ENCODE measurements around the gene AMN1.
A peak's percentile ranks its signal among the peaks of the same experiment; 100 is the strongest.
"Not testable (repeated sequence)": the region's sequence is repeated elsewhere in the genome, so short reads cannot be mapped to it uniquely, and the experiment has no call there.

The AMN1 gene

DNA sequence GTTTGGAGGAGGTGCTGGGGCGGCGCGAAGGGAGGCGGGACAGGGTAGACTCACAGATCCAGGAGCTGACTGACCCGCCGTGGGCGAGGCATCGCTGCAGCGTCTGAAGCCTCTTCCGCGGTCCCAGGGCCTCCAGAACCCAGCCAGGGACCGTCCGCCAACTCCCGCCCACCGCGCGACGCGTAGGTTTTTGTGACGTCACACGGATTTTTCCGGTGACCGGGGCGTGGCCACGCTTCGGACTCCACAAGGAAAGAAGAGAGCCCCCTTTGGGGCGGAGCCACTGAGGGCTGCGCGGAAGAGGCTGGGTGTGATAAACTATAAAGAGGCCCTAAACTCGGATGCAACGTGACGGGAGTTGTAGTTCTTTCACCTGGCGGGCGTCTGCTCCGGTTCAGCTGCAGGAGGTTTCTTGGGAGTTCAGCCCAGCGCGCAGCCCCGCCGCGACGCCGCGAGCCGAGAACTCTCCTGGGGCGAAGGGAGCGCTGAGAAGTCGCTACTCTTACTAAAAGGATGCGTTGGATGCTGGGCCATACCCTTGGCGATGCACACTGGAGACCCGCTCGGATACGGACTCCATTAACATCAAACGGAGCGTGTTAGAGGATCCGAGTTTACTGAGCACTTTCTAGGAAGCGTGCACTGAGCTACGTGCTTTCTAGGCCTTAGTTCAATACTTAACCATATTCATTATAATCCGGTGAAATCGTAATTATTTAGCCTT is at the start of gene AMN1:
TSS of gene AMN1 (minus strand) at position 105 of the 724 bp plus-strand sequence. CDS start at position 92, 13 bp downstream.
- no peaks in the 10 kb centered on the region for H3K27me3 ChIP-seq (ENCODE audit: control insufficient read depth in 1 of 2, insufficient read depth in 2 of 2, low read length in 2 of 2)
- H3K9ac ChIP-seq (ENCODE audit: low read depth in 1 of 2, low read length in 2 of 2) = peak within 1 kb of the TSS; percentile 95 to 98
- peak within 1 kb of the TSS; percentile 87 to 98 for H3K4me3 ChIP-seq (ENCODE audit: low read depth in 1 of 2, low read length in 2 of 2)
- no peaks in the 10 kb centered on the region for H3K36me3 ChIP-seq (ENCODE audit: control insufficient read depth in 1 of 2, insufficient read depth in 2 of 2, low read length in 2 of 2)
- peak within 1 kb of the TSS; percentile 97 for H3K27ac ChIP-seq (ENCODE audit: low read depth, low read length)
- peaks cover 17 to 24% of the 10 kb centered on the region in 2 donors for H3K4me1 ChIP-seq (ENCODE audit: control insufficient read depth in 1 of 2, insufficient read depth in 2 of 2, low read length in 2 of 2)
- H3K9me3 ChIP-seq (ENCODE audit: control insufficient read depth in 1 of 2, low read length in 2 of 2) = no peaks in the 10 kb centered on the region

- Histone ChIP-seq H3K27ac (ENCODE audit: low read depth, low read length) (no peak overlapping the region), H3K9ac (ENCODE audit: low read depth in 1 of 2, low read length in 2 of 2) (no peak overlapping the region), H3K9me3 (ENCODE audit: control insufficient read depth in 1 of 2, low read length in 2 of 2) (no peaks in the 10 kb centered on the region), H3K27me3 (ENCODE audit: control insufficient read depth in 1 of 2, insufficient read depth in 2 of 2, low read length in 2 of 2) (no peaks in the 10 kb centered on the region), H3K4me1 (ENCODE audit: control insufficient read depth in 1 of 2, insufficient read depth in 2 of 2, low read length in 2 of 2) (peaks cover 6 to 10% of the 10 kb centered on the region in 2 donors), H3K4me3 (ENCODE audit: low read depth in 1 of 2, low read length in 2 of 2) (no peak overlapping the region), H3K36me3 (ENCODE audit: control insufficient read depth in 1 of 2, insufficient read depth in 2 of 2, low read length in 2 of 2) (no peaks in the 10 kb centered on the region)
Observed at GRCh38 chr12:31773867-31774266, 45.0 kb upstream of the AMN1 start.

- no peak overlapping the region for H3K4me3 ChIP-seq (ENCODE audit: low read depth in 1 of 2, low read length in 2 of 2)
- no peaks in the 10 kb centered on the region for H3K9me3 ChIP-seq (ENCODE audit: control insufficient read depth in 1 of 2, low read length in 2 of 2)
- H3K36me3 ChIP-seq (ENCODE audit: control insufficient read depth in 1 of 2, insufficient read depth in 2 of 2, low read length in 2 of 2) = no peaks in the 10 kb centered on the region
- H3K9ac ChIP-seq (ENCODE audit: low read depth in 1 of 2, low read length in 2 of 2) = no peak overlapping the region
- H3K27me3 ChIP-seq (ENCODE audit: control insufficient read depth in 1 of 2, insufficient read depth in 2 of 2, low read length in 2 of 2) = no peaks in the 10 kb centered on the region
- peaks cover 6 to 10% of the 10 kb centered on the region in 2 donors for H3K4me1 ChIP-seq (ENCODE audit: control insufficient read depth in 1 of 2, insufficient read depth in 2 of 2, low read length in 2 of 2)
- no peak overlapping the region for H3K27ac ChIP-seq (ENCODE audit: low read depth, low read length)
Observed at GRCh38 chr12:31773223-31773750, 44.5 kb upstream of the AMN1 start.

DNA sequence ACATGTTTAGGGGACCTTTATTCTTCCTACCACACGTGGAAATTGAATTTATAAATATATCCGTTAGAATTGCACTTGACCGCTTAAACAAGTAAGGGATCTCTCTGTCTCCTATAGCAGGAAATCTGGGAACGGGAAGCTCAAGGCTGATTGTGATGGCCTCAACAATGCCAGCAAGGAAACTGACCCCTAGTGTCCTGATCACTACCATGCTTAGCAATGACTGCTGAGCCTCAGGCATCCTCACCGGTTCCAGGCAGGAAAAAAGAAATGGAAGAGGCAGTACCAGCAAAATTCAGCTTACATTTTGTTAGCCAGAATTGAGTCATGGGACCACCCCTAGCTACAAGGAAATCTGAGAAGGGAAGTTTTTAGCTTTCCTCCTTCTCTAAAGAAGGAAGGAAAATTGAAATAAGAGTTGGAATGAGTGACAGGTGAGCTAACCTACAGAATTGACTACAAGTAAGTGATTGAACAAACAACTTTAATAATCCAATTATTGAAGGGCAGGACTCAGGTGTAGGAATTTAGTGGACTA is 43.9 kb upstream of the AMN1 start:
- H3K9ac ChIP-seq (ENCODE audit: low read depth in 1 of 2, low read length in 2 of 2) = no peak overlapping the region
- peaks cover 6 to 10% of the 10 kb centered on the region in 2 donors for H3K4me1 ChIP-seq (ENCODE audit: control insufficient read depth in 1 of 2, insufficient read depth in 2 of 2, low read length in 2 of 2)
- H3K9me3 ChIP-seq (ENCODE audit: control insufficient read depth in 1 of 2, low read length in 2 of 2) = no peaks in the 10 kb centered on the region
- no peaks in the 10 kb centered on the region for H3K36me3 ChIP-seq (ENCODE audit: control insufficient read depth in 1 of 2, insufficient read depth in 2 of 2, low read length in 2 of 2)
- H3K4me3 ChIP-seq (ENCODE audit: low read depth in 1 of 2, low read length in 2 of 2) = no peak overlapping the region
- H3K27me3 ChIP-seq (ENCODE audit: control insufficient read depth in 1 of 2, insufficient read depth in 2 of 2, low read length in 2 of 2) = no peaks in the 10 kb centered on the region
- no peak overlapping the region for H3K27ac ChIP-seq (ENCODE audit: low read depth, low read length)

- Histone ChIP-seq H3K9me3 (ENCODE audit: control insufficient read depth in 1 of 2, low read length in 2 of 2) (no peaks in the 10 kb centered on the region), H3K4me3 (ENCODE audit: low read depth in 1 of 2, low read length in 2 of 2) (no peak overlapping the region), H3K4me1 (ENCODE audit: control insufficient read depth in 1 of 2, insufficient read depth in 2 of 2, low read length in 2 of 2) (peaks cover 6 to 10% of the 10 kb centered on the region in 2 donors), H3K36me3 (ENCODE audit: control insufficient read depth in 1 of 2, insufficient read depth in 2 of 2, low read length in 2 of 2) (no peaks in the 10 kb centered on the region), H3K9ac (ENCODE audit: low read depth in 1 of 2, low read length in 2 of 2) (no peak overlapping the region), H3K27ac (ENCODE audit: low read depth, low read length) (no peak overlapping the region), H3K27me3 (ENCODE audit: control insufficient read depth in 1 of 2, insufficient read depth in 2 of 2, low read length in 2 of 2) (no peaks in the 10 kb centered on the region)
Observed at GRCh38 chr12:31772186-31772585, 43.4 kb upstream of the AMN1 start.

DNA sequence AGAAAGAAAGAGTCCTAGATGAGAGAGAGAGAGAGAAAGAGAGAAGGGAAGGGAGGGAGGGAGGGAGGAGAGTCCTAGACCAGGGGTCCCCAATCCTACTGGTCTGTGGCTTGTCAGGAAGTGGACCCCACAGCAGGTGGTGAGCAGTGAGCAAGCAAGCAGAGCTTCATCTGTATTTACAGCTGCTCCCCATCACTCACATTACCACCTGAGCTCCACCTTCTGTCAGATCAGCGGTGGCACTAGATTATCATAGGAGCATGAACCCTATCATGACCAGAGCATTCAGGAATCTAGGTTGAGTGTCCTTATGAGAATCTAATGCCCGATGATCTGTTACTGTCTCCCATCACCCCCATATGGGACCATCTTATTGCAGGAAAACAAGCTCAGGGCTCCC is 39.2 kb upstream of the AMN1 start:
- Histone ChIP-seq H3K4me3 (ENCODE audit: low read depth in 1 of 2, low read length in 2 of 2) (no peak overlapping the region), H3K27ac (ENCODE audit: low read depth, low read length) (no peak overlapping the region), H3K27me3 (ENCODE audit: control insufficient read depth in 1 of 2, insufficient read depth in 2 of 2, low read length in 2 of 2) (no peaks in the 10 kb centered on the region), H3K36me3 (ENCODE audit: control insufficient read depth in 1 of 2, insufficient read depth in 2 of 2, low read length in 2 of 2) (no peaks in the 10 kb centered on the region), H3K9me3 (ENCODE audit: control insufficient read depth in 1 of 2, low read length in 2 of 2) (no peaks in the 10 kb centered on the region), H3K9ac (ENCODE audit: low read depth in 1 of 2, low read length in 2 of 2) (no peak overlapping the region), H3K4me1 (ENCODE audit: control insufficient read depth in 1 of 2, insufficient read depth in 2 of 2, low read length in 2 of 2) (peaks cover 0 to under 1% of the 10 kb centered on the region in 2 donors)

GRCh38 chr12:31765931-31766330 is 37.1 kb upstream of the AMN1 start:
- Histone ChIP-seq H3K27me3 (ENCODE audit: control insufficient read depth in 1 of 2, insufficient read depth in 2 of 2, low read length in 2 of 2) (no peaks in the 10 kb centered on the region), H3K4me1 (ENCODE audit: control insufficient read depth in 1 of 2, insufficient read depth in 2 of 2, low read length in 2 of 2) (no peaks in the 10 kb centered on the region), H3K9me3 (ENCODE audit: control insufficient read depth in 1 of 2, low read length in 2 of 2) (no peaks in the 10 kb centered on the region), H3K36me3 (ENCODE audit: control insufficient read depth in 1 of 2, insufficient read depth in 2 of 2, low read length in 2 of 2) (no peaks in the 10 kb centered on the region), H3K4me3 (ENCODE audit: low read depth in 1 of 2, low read length in 2 of 2) (no peak overlapping the region), H3K9ac (ENCODE audit: low read depth in 1 of 2, low read length in 2 of 2) (no peak overlapping the region), H3K27ac (ENCODE audit: low read depth, low read length) (no peak overlapping the region)

DNA sequence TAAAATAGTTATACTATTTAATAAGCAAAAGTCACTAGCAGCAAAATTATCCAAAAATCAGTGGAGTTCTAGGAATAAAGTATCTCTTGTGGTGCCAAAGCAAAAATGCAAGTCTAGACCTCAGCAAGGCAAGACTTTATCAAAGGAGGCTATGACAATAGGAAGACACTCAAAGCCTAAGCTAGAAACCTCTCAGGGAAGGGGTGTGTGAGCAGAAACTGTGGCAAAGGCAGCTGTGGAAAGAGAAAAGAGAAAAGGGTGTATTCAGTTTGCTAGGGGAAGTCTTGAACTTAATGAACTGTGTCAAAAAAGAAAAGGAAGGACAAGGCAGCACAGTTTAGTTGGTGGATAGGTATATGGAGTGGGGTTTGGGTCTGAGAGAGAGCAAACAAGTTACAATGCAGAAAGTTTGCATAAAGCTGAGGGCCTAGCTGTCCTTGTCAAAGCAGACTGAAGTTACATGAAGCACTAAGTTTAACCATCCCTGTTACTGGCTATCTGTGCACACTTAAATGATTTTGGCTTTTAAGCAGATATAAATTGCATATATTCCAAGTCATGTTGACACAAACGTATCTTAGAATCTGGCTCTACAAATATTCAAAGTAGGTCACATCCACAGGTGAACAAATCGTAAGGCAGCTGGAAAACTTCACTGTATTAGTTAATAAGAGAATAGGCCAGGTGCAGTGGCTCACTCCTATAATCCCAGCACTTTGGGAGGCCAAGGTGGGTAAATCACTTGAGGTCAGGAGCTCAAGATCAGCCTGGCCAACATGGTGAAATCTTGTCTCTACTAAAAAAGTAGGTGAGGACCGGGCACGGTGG is 31.0 kb upstream of the AMN1 start:
- no peaks in the 10 kb centered on the region for H3K27me3 ChIP-seq (ENCODE audit: control insufficient read depth in 1 of 2, insufficient read depth in 2 of 2, low read length in 2 of 2)
- no peak overlapping the region for H3K4me3 ChIP-seq (ENCODE audit: low read depth in 1 of 2, low read length in 2 of 2)
- H3K4me1 ChIP-seq (ENCODE audit: control insufficient read depth in 1 of 2, insufficient read depth in 2 of 2, low read length in 2 of 2) = no peaks in the 10 kb centered on the region
- H3K36me3 ChIP-seq (ENCODE audit: control insufficient read depth in 1 of 2, insufficient read depth in 2 of 2, low read length in 2 of 2) = no peaks in the 10 kb centered on the region
- H3K9me3 ChIP-seq (ENCODE audit: control insufficient read depth in 1 of 2, low read length in 2 of 2) = no peaks in the 10 kb centered on the region
- H3K9ac ChIP-seq (ENCODE audit: low read depth in 1 of 2, low read length in 2 of 2) = no peak overlapping the region
- no peak overlapping the region for H3K27ac ChIP-seq (ENCODE audit: low read depth, low read length)

DNA sequence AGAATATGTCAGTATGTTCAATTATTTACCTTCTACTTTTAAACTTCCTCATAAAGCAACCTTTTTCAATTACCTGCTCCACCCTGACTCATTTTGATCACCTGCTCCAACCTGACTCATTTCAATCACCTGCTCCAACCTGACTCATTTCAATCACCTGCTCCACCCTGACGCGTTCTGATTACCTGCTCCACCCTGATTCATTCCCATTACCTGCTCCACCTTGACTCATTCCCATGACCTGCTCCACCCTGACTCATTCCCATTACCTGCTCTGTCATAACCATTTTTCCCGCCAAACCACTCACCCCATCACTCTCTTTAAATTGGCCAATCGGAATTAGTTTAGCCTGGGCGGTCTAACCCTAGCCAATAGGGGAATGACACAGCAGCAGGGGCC is 29.5 kb upstream of the AMN1 start:
- not testable (repeated sequence) for H3K36me3 ChIP-seq (ENCODE audit: control insufficient read depth in 1 of 2, insufficient read depth in 2 of 2, low read length in 2 of 2); H3K9me3 ChIP-seq (ENCODE audit: control insufficient read depth in 1 of 2, low read length in 2 of 2); H3K27me3 ChIP-seq (ENCODE audit: control insufficient read depth in 1 of 2, insufficient read depth in 2 of 2, low read length in 2 of 2); H3K9ac ChIP-seq (ENCODE audit: low read depth in 1 of 2, low read length in 2 of 2); H3K4me1 ChIP-seq (ENCODE audit: control insufficient read depth in 1 of 2, insufficient read depth in 2 of 2, low read length in 2 of 2); H3K4me3 ChIP-seq (ENCODE audit: low read depth in 1 of 2, low read length in 2 of 2); H3K27ac ChIP-seq (ENCODE audit: low read depth, low read length)

GRCh38 chr12:31756977-31757420 is 28.2 kb upstream of the AMN1 start:
- Histone ChIP-seq H3K4me1 (ENCODE audit: control insufficient read depth in 1 of 2, insufficient read depth in 2 of 2, low read length in 2 of 2) (no peaks in the 10 kb centered on the region), H3K27ac (ENCODE audit: low read depth, low read length) (no peak overlapping the region), H3K9ac (ENCODE audit: low read depth in 1 of 2, low read length in 2 of 2) (no peak overlapping the region), H3K36me3 (ENCODE audit: control insufficient read depth in 1 of 2, insufficient read depth in 2 of 2, low read length in 2 of 2) (no peaks in the 10 kb centered on the region), H3K4me3 (ENCODE audit: low read depth in 1 of 2, low read length in 2 of 2) (no peak overlapping the region), H3K9me3 (ENCODE audit: control insufficient read depth in 1 of 2, low read length in 2 of 2) (no peaks in the 10 kb centered on the region), H3K27me3 (ENCODE audit: control insufficient read depth in 1 of 2, insufficient read depth in 2 of 2, low read length in 2 of 2) (no peaks in the 10 kb centered on the region)

All from duodenal mucosa (tissue), 2 donors.